Parathyroid adenoma (tissue), 2 donors: ENCODE results near the gene SGPP2.

Experiments
- H2AFZ ChIP-seq: fragments of 300-600 bp; sonication (generic); one replicate; pipeline ENCODE4 v1.7.0; 2017; ENCODE audit warnings: antibody characterized with exemption, mild to moderate bottlenecking
- H3K27ac ChIP-seq: fragments of 300-600 bp; sonication (generic); one replicate; pipeline ENCODE4 v1.7.0; 2017
- H3K27me3 ChIP-seq: fragments of 300-600 bp; sonication (generic); one replicate; pipeline ENCODE4 v1.7.0; 2017; ENCODE audit warnings: low read length; ENCODE audit not compliant: control insufficient read depth, insufficient read depth
- H3K36me3 ChIP-seq: fragments of 300-600 bp; sonication (generic); one replicate; pipeline ENCODE4 v1.7.0; 2017; ENCODE audit warnings: low read length; ENCODE audit not compliant: control insufficient read depth, insufficient read depth
- H3K4me1 ChIP-seq: fragments of 300-600 bp; sonication (generic); one replicate; pipeline ENCODE4 v1.7.0; 2017; ENCODE audit warnings: control low read depth
- H3K4me2 ChIP-seq: fragments of 300-600 bp; sonication (generic); one replicate; pipeline ENCODE4 v1.7.0; 2017; ENCODE audit warnings: low read length
- H3K4me3 ChIP-seq: fragments of 300-600 bp; sonication (generic); one replicate; pipeline ENCODE4 v1.7.0; 2017; ENCODE audit warnings: low read depth, low read length
- H3K79me2 ChIP-seq: fragments of 300-600 bp; sonication (generic); one replicate; pipeline ENCODE4 v1.7.0; 2017; ENCODE audit warnings: control low read depth
- H3K9ac ChIP-seq: fragments of 300-600 bp; sonication (generic); one replicate; pipeline ENCODE4 v1.7.0; 2017; ENCODE audit warnings: mild to moderate bottlenecking
- H3K9me3 ChIP-seq: fragments of 300-600 bp; sonication (generic); one replicate; pipeline ENCODE4 v1.7.0; 2017; ENCODE audit warnings: low read length; ENCODE audit not compliant: control insufficient read depth
- TF ChIP-seq, protein P1 (sequence below): fragments of 300-600 bp; sonication (generic); IDR thresholded peaks from one replicate; pipeline ENCODE4 v1.7.0; 2017; ENCODE audit warnings: antibody characterized with exemption, mild to moderate bottlenecking
- donor health status: primary hyperparathyroidism.

Gene SGPP2, protein sequence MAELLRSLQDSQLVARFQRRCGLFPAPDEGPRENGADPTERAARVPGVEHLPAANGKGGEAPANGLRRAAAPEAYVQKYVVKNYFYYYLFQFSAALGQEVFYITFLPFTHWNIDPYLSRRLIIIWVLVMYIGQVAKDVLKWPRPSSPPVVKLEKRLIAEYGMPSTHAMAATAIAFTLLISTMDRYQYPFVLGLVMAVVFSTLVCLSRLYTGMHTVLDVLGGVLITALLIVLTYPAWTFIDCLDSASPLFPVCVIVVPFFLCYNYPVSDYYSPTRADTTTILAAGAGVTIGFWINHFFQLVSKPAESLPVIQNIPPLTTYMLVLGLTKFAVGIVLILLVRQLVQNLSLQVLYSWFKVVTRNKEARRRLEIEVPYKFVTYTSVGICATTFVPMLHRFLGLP

DNA sequence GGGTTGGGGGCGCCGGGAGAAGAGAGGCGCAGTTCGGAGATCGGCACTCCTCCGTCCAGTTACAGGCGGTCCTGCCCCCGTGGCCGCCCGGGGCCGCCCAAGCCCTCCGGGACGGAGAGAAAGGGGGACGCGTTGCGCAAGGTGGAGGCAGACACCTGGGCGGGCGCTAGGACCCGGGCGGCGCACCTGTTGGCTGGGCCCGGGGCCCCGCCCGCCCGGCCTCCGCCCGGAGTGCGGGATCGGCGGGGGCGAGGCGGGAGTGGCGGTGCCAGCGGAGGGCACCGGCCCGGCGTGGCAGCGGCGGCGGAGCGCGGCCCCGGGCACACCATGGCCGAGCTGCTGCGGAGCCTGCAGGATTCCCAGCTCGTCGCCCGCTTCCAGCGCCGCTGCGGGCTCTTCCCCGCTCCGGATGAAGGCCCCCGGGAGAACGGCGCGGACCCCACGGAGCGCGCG lies at the start of gene SGPP2:
TSS of gene SGPP2 (plus strand) at position 268 of the 453 bp plus-strand sequence. CDS start at position 328, 60 bp downstream.
- H3K27me3 ChIP-seq, result no peaks in the 10 kb centered on the region
- TF ChIP-seq, protein P1, sequence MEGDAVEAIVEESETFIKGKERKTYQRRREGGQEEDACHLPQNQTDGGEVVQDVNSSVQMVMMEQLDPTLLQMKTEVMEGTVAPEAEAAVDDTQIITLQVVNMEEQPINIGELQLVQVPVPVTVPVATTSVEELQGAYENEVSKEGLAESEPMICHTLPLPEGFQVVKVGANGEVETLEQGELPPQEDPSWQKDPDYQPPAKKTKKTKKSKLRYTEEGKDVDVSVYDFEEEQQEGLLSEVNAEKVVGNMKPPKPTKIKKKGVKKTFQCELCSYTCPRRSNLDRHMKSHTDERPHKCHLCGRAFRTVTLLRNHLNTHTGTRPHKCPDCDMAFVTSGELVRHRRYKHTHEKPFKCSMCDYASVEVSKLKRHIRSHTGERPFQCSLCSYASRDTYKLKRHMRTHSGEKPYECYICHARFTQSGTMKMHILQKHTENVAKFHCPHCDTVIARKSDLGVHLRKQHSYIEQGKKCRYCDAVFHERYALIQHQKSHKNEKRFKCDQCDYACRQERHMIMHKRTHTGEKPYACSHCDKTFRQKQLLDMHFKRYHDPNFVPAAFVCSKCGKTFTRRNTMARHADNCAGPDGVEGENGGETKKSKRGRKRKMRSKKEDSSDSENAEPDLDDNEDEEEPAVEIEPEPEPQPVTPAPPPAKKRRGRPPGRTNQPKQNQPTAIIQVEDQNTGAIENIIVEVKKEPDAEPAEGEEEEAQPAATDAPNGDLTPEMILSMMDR, result no peak
- H2AFZ ChIP-seq, result peak within 1 kb of the TSS; percentile 79
- no peak within 1 kb of the TSS for H3K27ac ChIP-seq
- H3K4me2 ChIP-seq, result peak within 1 kb of the TSS; percentile 88
- H3K4me3 ChIP-seq, result peak within 1 kb of the TSS; percentile 63
- no peak within 1 kb of the TSS for H3K9ac ChIP-seq
- no peaks in the 10 kb centered on the region for H3K9me3 ChIP-seq
- no peaks in the 10 kb centered on the region for H3K4me1 ChIP-seq
- H3K79me2 ChIP-seq, result no peaks in the 10 kb centered on the region
- H3K36me3 ChIP-seq, result no peaks in the 10 kb centered on the region

- no peaks in the 10 kb centered on the region for H3K36me3 ChIP-seq
Observed at GRCh38 chr2:222375798-222376197, 48.5 kb upstream of the SGPP2 start.

DNA sequence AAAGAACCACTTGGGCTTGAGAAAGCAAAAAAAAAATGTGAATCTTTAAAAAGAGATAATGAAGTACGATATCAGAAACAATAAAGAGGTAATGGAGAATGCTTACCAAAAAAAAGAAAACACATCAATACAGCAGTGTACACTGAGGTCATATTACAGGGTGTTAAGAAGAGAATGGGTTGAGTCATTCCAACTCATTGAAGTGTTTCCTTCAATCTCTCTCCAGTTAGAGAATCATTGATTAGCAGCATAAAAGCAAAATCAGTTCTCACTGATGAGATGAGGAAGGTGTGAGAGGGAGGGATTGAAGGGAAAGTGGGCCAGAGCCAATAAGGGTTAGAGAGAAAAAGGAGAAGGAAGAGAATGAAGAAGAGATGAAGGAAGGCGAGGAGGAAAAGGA lies 43.9 kb upstream of the SGPP2 start:
- Histone ChIP-seq H3K36me3 (no peaks in the 10 kb centered on the region), H3K9ac (no peak overlapping the region), H3K4me2 (no peak overlapping the region), H3K4me1 (no peaks in the 10 kb centered on the region), H2AFZ (no peak overlapping the region), H3K27ac (no peak overlapping the region), H3K27me3 (no peaks in the 10 kb centered on the region), H3K79me2 (no peaks in the 10 kb centered on the region), H3K4me3 (no peak overlapping the region), H3K9me3 (no peaks in the 10 kb centered on the region)
- TF ChIP-seq, protein P1, result no peak

More at GRCh38 chr2:222375798-222376197, 48.5 kb upstream of the SGPP2 start:
- H3K4me1 ChIP-seq, result no peaks in the 10 kb centered on the region
- H3K27me3 ChIP-seq, result no peaks in the 10 kb centered on the region
- TF ChIP-seq, protein P1, result no peak
- H3K9me3 ChIP-seq, result no peaks in the 10 kb centered on the region
- no peak overlapping the region for H3K9ac ChIP-seq
- H3K27ac ChIP-seq, result no peak overlapping the region
- no peaks in the 10 kb centered on the region for H3K79me2 ChIP-seq
- H3K4me3 ChIP-seq, result no peak overlapping the region
- no peak overlapping the region for H2AFZ ChIP-seq
- H3K4me2 ChIP-seq, result no peak overlapping the region

DNA sequence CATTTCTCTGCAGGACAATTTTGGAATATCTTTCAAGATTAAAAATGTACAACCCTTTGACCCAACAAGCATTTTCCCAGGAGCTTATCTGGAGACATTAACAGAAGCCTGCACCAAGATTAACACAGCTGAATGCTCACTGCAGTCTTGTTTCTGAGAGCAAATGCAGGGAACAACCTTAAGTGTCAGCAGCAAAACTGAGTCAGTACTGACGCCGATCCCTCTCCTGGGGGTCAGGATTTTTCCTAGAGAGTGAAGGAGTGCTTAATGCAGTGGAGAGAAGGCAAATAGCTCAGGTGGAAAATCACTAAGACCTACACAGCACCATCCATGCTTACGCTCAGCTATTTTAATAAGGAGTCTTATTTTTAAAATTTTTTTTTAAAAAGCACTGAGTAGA lies 42.8 kb upstream of the SGPP2 start:
- no peaks in the 10 kb centered on the region for H3K9me3 ChIP-seq
- H3K4me1 ChIP-seq, result no peaks in the 10 kb centered on the region
- H3K27ac ChIP-seq, result no peak overlapping the region
- no peak overlapping the region for H2AFZ ChIP-seq
- H3K4me3 ChIP-seq, result no peak overlapping the region
- H3K79me2 ChIP-seq, result no peaks in the 10 kb centered on the region
- no peak overlapping the region for H3K9ac ChIP-seq
- H3K36me3 ChIP-seq, result no peaks in the 10 kb centered on the region
- TF ChIP-seq, protein P1, result no peak
- no peak overlapping the region for H3K4me2 ChIP-seq
- no peaks in the 10 kb centered on the region for H3K27me3 ChIP-seq

- Histone ChIP-seq H3K9ac (no peak overlapping the region), H3K4me3 (no peak overlapping the region), H3K36me3 (no peaks in the 10 kb centered on the region), H2AFZ (no peak overlapping the region), H3K4me2 (no peak overlapping the region), H3K27me3 (no peaks in the 10 kb centered on the region), H3K79me2 (no peaks in the 10 kb centered on the region), H3K4me1 (no peaks in the 10 kb centered on the region), H3K9me3 (no peaks in the 10 kb centered on the region), H3K27ac (no peak overlapping the region)
- TF ChIP-seq, protein P1, result no peak
Observed at GRCh38 chr2:222383255-222383654, 41.1 kb upstream of the SGPP2 start.
